Keratinocyte (primary cell): ENCODE data around the gene SBSN. TPM values are rescaled to one million over a fixed set of nuclear protein-coding genes. Genes with fewer than 3 reads are reported as not detected.

Experiments
- DNase-seq: peaks from one replicate; pipeline ENCODE4 v3.0.0-alpha.2; 2011; ENCODE audit warnings: low read depth, missing footprints, low spot score
- FAIRE-seq: peaks from 2 replicates; lab custom pipeline; 2011; peaks lifted over from hg19 to GRCh38; lab: Jason Lieb, UNC
- H2AFZ ChIP-seq: 2 replicates; pipeline ENCODE4 v1.6.0; 2012; ENCODE audit warnings: low read length, control low read depth, inconsistent platforms; ENCODE audit not compliant: control insufficient read depth
- H3K27ac ChIP-seq: 2 replicates; pipeline ENCODE4 v1.5.1; 2011; ENCODE audit warnings: low read length; ENCODE audit not compliant: control insufficient read depth, insufficient read depth
- H3K27me3 ChIP-seq: 3 replicates; pipeline ENCODE4 v1.6.0; 2011; ENCODE audit warnings: low read length; ENCODE audit not compliant: control insufficient read depth, insufficient read depth; ENCODE audit errors: extremely low read depth
- H3K36me3 ChIP-seq, 2 experiments: 2 replicates in 1 of 2; 3 replicates in 1 of 2; pipeline ENCODE4 v1.5.1; 2011; ENCODE audit warnings: low read length in 2 of 2, mild to moderate bottlenecking in 1 of 2; ENCODE audit not compliant: control insufficient read depth in 2 of 2, insufficient read depth in 2 of 2; ENCODE audit errors: extremely low read depth in 1 of 2
- H3K4me1 ChIP-seq: 3 replicates; pipeline ENCODE4 v1.5.1; 2011; ENCODE audit warnings: low read length; ENCODE audit not compliant: control insufficient read depth, insufficient read depth; ENCODE audit errors: extremely low read depth
- H3K4me2 ChIP-seq: 3 replicates; pipeline ENCODE4 v1.6.0; 2011; ENCODE audit warnings: low read depth, low read length; ENCODE audit not compliant: control insufficient read depth, insufficient read depth; ENCODE audit errors: extremely low read depth
- H3K4me3 ChIP-seq, 3 experiments: fragments of 200-600 bp in 1 of 3; sonication (generic) in 1 of 3; 2 replicates in 2 of 3; 3 replicates in 1 of 3; pipeline ENCODE4 v1.5.1; 2011 to 2016; ENCODE audit warnings: low read length in 3 of 3, mild to moderate bottlenecking in 3 of 3, control low read depth in 2 of 3, inconsistent platforms in 1 of 3, low read depth in 1 of 3, mixed read lengths in 1 of 3, mixed run types in 1 of 3, moderate library complexity in 1 of 3; ENCODE audit not compliant: control insufficient read depth in 2 of 3, insufficient read depth in 2 of 3; ENCODE audit errors: extremely low read depth in 1 of 3
- H3K79me2 ChIP-seq: 2 replicates; pipeline ENCODE4 v1.6.0; 2012; ENCODE audit warnings: low read length; ENCODE audit not compliant: control insufficient read depth, insufficient read depth
- H3K9ac ChIP-seq: 3 replicates; pipeline ENCODE4 v1.6.0; 2011; ENCODE audit warnings: low read length; ENCODE audit not compliant: control insufficient read depth, insufficient read depth; ENCODE audit errors: extremely low read depth
- H3K9me1 ChIP-seq: 3 replicates; pipeline ENCODE4 v1.6.0; 2011; ENCODE audit warnings: low read length; ENCODE audit not compliant: control insufficient read depth, insufficient read depth; ENCODE audit errors: extremely low read depth
- H3K9me3 ChIP-seq: 2 replicates; pipeline ENCODE4 v1.5.1; 2012; ENCODE audit warnings: low read depth, low read length; ENCODE audit not compliant: control insufficient read depth
- H4K20me1 ChIP-seq: 3 replicates; pipeline ENCODE4 v1.6.0; 2011; ENCODE audit warnings: low read length; ENCODE audit not compliant: control insufficient read depth, insufficient read depth; ENCODE audit errors: extremely low read depth
- EZH2 ChIP-seq: IDR thresholded peaks from one replicate; pipeline ENCODE4 v1.6.1; 2012; ENCODE audit warnings: inconsistent platforms, mild to moderate bottlenecking, low read length, moderate library complexity
- dilution Hi-C: fragments of 300-500 bp; cut with MboI; formaldehyde crosslinking; loops from one replicate; pipeline ENCODE4 v1.7.0; 2020; ENCODE audit warnings: low sequenced_read_pairs; ENCODE audit not compliant: extremely low pct_ligation_motif_present
- polyA plus RNA-seq, 5 experiments: library from polyadenylated mRNA; depleted of rRNA in 3 of 5; stranded (reverse) in 3 of 5; stranded (forward) in 1 of 5; unstranded in 1 of 5; fragments of >200 nt; gene quantifications; 1 replicate in 1 of 5; 2 replicates in 3 of 5; 3 replicates in 1 of 5; pipeline versions ENCODE4 v1.2.1 to v1.2.3, GENCODE V29; 2011 to 2012; ENCODE audit warnings: missing spikeins in 2 of 5, low read depth in 1 of 5, low replicate concordance in 1 of 5
- TF ChIP-seq, protein P1 (sequence below), 3 experiments: IDR thresholded peaks in 1 of 3; conservative IDR thresholded peaks in 1 of 3; optimal IDR thresholded peaks in 1 of 3; 2 replicates in 2 of 3; 3 replicates in 1 of 3; pipeline versions ENCODE3 to v1.5.1; 2011; ENCODE audit warnings: low read length in 3 of 3, mild to moderate bottlenecking in 3 of 3, moderate library complexity in 2 of 3, control low read depth in 1 of 3, inconsistent platforms in 1 of 3; ENCODE audit not compliant: insufficient read depth in 2 of 3; ENCODE audit errors: extremely low read depth in 1 of 3

Gene SBSN
- polyA plus RNA-seq, 1 donor (not counting 4 experiments of a cell fraction or from before 2014, with no cell fraction given) = 49.0 TPM

DNA sequence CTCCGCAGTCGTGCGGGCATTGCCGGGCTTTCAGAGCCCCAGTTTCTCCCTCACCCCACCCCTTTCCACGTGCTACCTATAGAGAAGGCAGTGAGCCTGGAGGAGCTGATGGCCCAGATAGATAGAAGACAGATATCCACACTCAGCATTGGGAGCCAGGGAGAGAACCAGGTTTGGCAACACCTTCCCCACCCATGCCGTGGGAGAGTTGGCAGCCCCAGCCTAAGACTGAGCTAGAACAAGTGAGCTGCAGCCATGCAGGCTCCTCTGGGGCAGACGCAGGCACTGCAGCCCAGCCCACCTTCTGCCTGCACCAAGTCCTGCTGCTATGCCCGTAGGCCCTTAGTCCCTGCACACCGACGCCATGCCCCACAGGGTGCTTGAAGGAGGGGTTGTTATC, 27.5 kb downstream of the SBSN start:
- no peak overlapping the region for H3K4me3 ChIP-seq
- H3K4me1 ChIP-seq = peaks cover 11% of the 10 kb centered on the region
- H4K20me1 ChIP-seq = peaks cover 4% of the 10 kb centered on the region
- H3K79me2 ChIP-seq = no peaks in the 10 kb centered on the region
- FAIRE-seq = no peak
- no peaks in the 10 kb centered on the region for H3K27me3 ChIP-seq
- H2AFZ ChIP-seq = no peak overlapping the region
- dilution Hi-C loops = no loop called here
- H3K9me1 ChIP-seq = no peaks in the 10 kb centered on the region
- H3K9me3 ChIP-seq = no peaks in the 10 kb centered on the region
- DNase-seq = no peak
- H3K27ac ChIP-seq = no peak overlapping the region
- H3K9ac ChIP-seq = no peak overlapping the region
- no peak overlapping the region for H3K4me2 ChIP-seq
- TF ChIP-seq EZH2 = no peak
- TF ChIP-seq, protein P1, sequence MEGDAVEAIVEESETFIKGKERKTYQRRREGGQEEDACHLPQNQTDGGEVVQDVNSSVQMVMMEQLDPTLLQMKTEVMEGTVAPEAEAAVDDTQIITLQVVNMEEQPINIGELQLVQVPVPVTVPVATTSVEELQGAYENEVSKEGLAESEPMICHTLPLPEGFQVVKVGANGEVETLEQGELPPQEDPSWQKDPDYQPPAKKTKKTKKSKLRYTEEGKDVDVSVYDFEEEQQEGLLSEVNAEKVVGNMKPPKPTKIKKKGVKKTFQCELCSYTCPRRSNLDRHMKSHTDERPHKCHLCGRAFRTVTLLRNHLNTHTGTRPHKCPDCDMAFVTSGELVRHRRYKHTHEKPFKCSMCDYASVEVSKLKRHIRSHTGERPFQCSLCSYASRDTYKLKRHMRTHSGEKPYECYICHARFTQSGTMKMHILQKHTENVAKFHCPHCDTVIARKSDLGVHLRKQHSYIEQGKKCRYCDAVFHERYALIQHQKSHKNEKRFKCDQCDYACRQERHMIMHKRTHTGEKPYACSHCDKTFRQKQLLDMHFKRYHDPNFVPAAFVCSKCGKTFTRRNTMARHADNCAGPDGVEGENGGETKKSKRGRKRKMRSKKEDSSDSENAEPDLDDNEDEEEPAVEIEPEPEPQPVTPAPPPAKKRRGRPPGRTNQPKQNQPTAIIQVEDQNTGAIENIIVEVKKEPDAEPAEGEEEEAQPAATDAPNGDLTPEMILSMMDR (optimal IDR thresholded peaks at IDR 0.05 in 1 of 3, IDR thresholded peaks at IDR 0.05 in 1 of 3, conservative IDR thresholded peaks at IDR 0.05 in 1 of 3; ENCODE audit: extremely low read depth in 1 of 3, insufficient read depth in 2 of 3, low read length in 3 of 3) = no peak
- peaks cover 29 to 46% of the 10 kb centered on the region in 2 experiments for H3K36me3 ChIP-seq

DNA sequence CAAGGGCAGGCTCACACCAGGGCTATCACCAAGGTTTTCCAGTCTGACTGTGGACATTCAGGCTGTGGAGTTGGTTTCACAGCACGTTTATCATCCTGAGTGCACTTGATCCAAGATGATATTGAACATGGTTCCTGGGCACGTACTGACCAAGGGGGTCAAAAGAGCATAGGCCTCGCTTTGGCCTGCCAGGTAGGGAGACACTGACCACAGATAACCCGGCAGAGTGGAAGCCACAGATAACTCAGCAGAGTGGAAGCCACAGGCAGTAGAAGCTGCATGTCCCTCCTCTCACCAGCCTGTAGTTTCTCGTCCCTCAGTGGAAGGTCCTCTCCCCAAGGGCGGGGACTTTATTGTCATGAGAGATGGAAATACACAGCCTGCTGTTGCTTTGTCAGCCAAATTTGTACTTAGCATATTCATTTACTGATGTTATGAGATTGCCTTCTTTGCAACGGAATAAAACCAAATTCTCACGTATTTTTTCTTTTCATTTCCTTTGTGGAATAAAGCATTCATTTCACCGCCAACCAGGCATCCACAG, 29.1 kb downstream of the SBSN start:
- Histone ChIP-seq H3K79me2 (no peaks in the 10 kb centered on the region), H3K4me2 (no peak overlapping the region), H3K36me3 (peaks cover 21 to 37% of the 10 kb centered on the region in 2 experiments), H3K27ac (no peak overlapping the region), H3K27me3 (no peaks in the 10 kb centered on the region), H3K4me1 (peaks cover 19% of the 10 kb centered on the region), H2AFZ (no peak overlapping the region), H4K20me1 (peaks cover 5% of the 10 kb centered on the region), H3K4me3 (no peak overlapping the region), H3K9me3 (no peaks in the 10 kb centered on the region), H3K9ac (no peak overlapping the region), H3K9me1 (no peaks in the 10 kb centered on the region)
- no peak for TF ChIP-seq EZH2
- TF ChIP-seq, protein P1 (optimal IDR thresholded peaks at IDR 0.05 in 1 of 3, IDR thresholded peaks at IDR 0.05 in 1 of 3, conservative IDR thresholded peaks at IDR 0.05 in 1 of 3; ENCODE audit: extremely low read depth in 1 of 3, insufficient read depth in 2 of 3, low read length in 3 of 3) = no peak
- FAIRE-seq (no peak), DNase-seq (no peak)
- dilution Hi-C loops = no loop called here
